A673 (cell line): Measurements from ENCODE around the gene CMTM1. TPM values are rescaled to one million over a fixed set of nuclear protein-coding genes. Genes with fewer than 3 reads are reported as not detected.

Experiments used
- BruUV-seq: library from RNA; stranded (reverse); fragments of 400-500 nt; replicated peaks from 2 replicates; lab custom pipeline; 2021; lab: Mats Ljungman, UMichigan
- CTCF ChIA-PET: fragments of 300-600 bp; sonication (Branson Sonifier 250); formaldehyde crosslinking; loops from one replicate; lab custom pipeline; 2022; ENCODE audit warnings: antibody characterized with exemption; lab: Charles Lee
- POLR2A ChIA-PET: fragments of 300-600 bp; sonication (Branson Sonifier 250); formaldehyde crosslinking; loops from one replicate; lab custom pipeline; 2022; ENCODE audit warnings: antibody characterized with exemption; ENCODE audit not compliant: low non-redundant PET; lab: Charles Lee
- DNase-seq: peaks from one replicate; pipeline ENCODE4 v3.0.0-alpha.2; 2015; ENCODE audit warnings: low spot score
- H3K27ac ChIP-seq: fragments of 200-600 bp; sonication (generic); 2 replicates; pipeline ENCODE4 v1.5.1; 2016; ENCODE audit warnings: mixed run types, low read depth, mild to moderate bottlenecking, mixed read lengths, antibody characterized with exemption, low read length; ENCODE audit not compliant: poor library complexity, severe bottlenecking
- H3K27me3 ChIP-seq: fragments of 200-600 bp; sonication (generic); replicated peaks from 2 replicates; pipeline ENCODE4 v1.6.1; 2017; ENCODE audit warnings: mixed run types, low read depth, mild to moderate bottlenecking, mixed read lengths, antibody characterized with exemption, low read length; ENCODE audit not compliant: insufficient read depth, poor library complexity
- H3K36me3 ChIP-seq: fragments of 200-600 bp; sonication (generic); 2 replicates; pipeline ENCODE4 v1.6.1; 2016; ENCODE audit warnings: mixed run types, mild to moderate bottlenecking, mixed read lengths, antibody characterized with exemption, low read length; ENCODE audit not compliant: insufficient read depth, poor library complexity, severe bottlenecking
- H3K4me1 ChIP-seq: fragments of 200-600 bp; sonication (generic); 2 replicates; pipeline ENCODE4 v1.6.1; 2017; ENCODE audit warnings: mixed run types, mild to moderate bottlenecking, mixed read lengths, antibody characterized with exemption, low read length; ENCODE audit not compliant: insufficient read depth, poor library complexity, severe bottlenecking
- H3K4me3 ChIP-seq: fragments of 200-600 bp; sonication (generic); 2 replicates; pipeline ENCODE4 v1.5.1; 2016; ENCODE audit warnings: low read depth, mixed run types, mild to moderate bottlenecking, mixed read lengths, low read length; ENCODE audit not compliant: poor library complexity, severe bottlenecking
- H3K9me3 ChIP-seq: fragments of 200-600 bp; sonication (generic); 2 replicates; pipeline ENCODE4 v1.6.1; 2016; ENCODE audit warnings: mixed run types, low read depth, mild to moderate bottlenecking, mixed read lengths, antibody characterized with exemption, low read length; ENCODE audit not compliant: poor library complexity, severe bottlenecking
- CTCF ChIP-seq: fragments of 300-800, 200-600 bp; sonication (generic); conservative IDR thresholded peaks from 2 replicates; pipeline ENCODE4 v1.5.1; 2017; ENCODE audit warnings: low read depth, mild to moderate bottlenecking, antibody characterized with exemption, low read length, moderate library complexity, mixed read lengths
- EZH2 ChIP-seq: fragments of 200-600 bp; sonication (generic); IDR thresholded peaks from 2 replicates; pipeline ENCODE4 v1.6.1; 2017; ENCODE audit warnings: borderline replicate concordance, low read depth, mild to moderate bottlenecking, mixed read lengths, antibody characterized with exemption, low read length; ENCODE audit not compliant: poor library complexity, severe bottlenecking
- intact Hi-C: fragments of 100-400 bp; cut with micrococcal nuclease; formaldehyde crosslinking; loops from one replicate; pipeline ENCODE4 v1.10.0; 2022; ENCODE audit not compliant: unreplicated experiment
- total RNA-seq: library from RNA; stranded (reverse); gene quantifications from 2 replicates; pipeline ENCODE4 v1.2.3, GENCODE V29; 2021

Gene CMTM1
- total RNA-seq, 1 experiment from 2014 or later, result 7.1 TPM

GRCh38 chr16:66560107-66560506, 6.1 kb upstream of the CMTM1 start:
- POLR2A ChIA-PET, result no interaction called here
- no TSS peak for BruUV-seq
- Histone ChIP-seq H3K9me3 (no peaks in the 10 kb centered on the region), H3K27ac (no peak overlapping the region), H3K4me1 (no peaks in the 10 kb centered on the region), H3K4me3 (no peak overlapping the region), H3K36me3 (peaks cover 11% of the 10 kb centered on the region), H3K27me3 (no peaks in the 10 kb centered on the region)
- no peak for DNase-seq
- intact Hi-C loops, result no loop called here
- CTCF ChIA-PET, result no interaction called here
- TF ChIP-seq CTCF (no peak), EZH2 (no peak)

- no TSS peak for BruUV-seq
- no peak overlapping the region for H3K27ac ChIP-seq
- ChIA-PET CTCF (no interaction called here), POLR2A (no interaction called here)
- no peak for DNase-seq
- peaks cover 11% of the 10 kb centered on the region for H3K36me3 ChIP-seq
- no peak for TF ChIP-seq EZH2
- TF ChIP-seq CTCF, result no peak
- intact Hi-C loops, result no loop called here
- H3K27me3 ChIP-seq, result no peaks in the 10 kb centered on the region
- no peaks in the 10 kb centered on the region for H3K4me1 ChIP-seq
- H3K4me3 ChIP-seq, result no peak overlapping the region
- no peaks in the 10 kb centered on the region for H3K9me3 ChIP-seq
Observed at GRCh38 chr16:66561381-66562080, 4.7 kb upstream of the CMTM1 start.

- Histone ChIP-seq H3K27me3 (no peaks in the 10 kb centered on the region), H3K9me3 (no peaks in the 10 kb centered on the region), H3K4me1 (no peaks in the 10 kb centered on the region), H3K36me3 (peaks cover 13% of the 10 kb centered on the region), H3K27ac (no peak overlapping the region), H3K4me3 (no peak overlapping the region)
- intact Hi-C loops, result no loop called here
- BruUV-seq, result no TSS peak
- TF ChIP-seq EZH2 (no peak), CTCF (no peak; the same call in 1 of the 2 replicates)
- no peak for DNase-seq
- ChIA-PET CTCF (interaction anchor here (0.6 kb wide), 1 partner anchor 763 kb away, joined by 4 read pairs; no protein-coding TSS in a partner anchor), POLR2A (no interaction called here)
Observed at GRCh38 chr16:66562409-66562808, 3.8 kb upstream of the CMTM1 start.
